ENCODE results near the gene DDC. TPM values are rescaled to one million over a fixed set of nuclear protein-coding genes. Genes with fewer than 3 reads are reported as not detected.

DDC gene
- total RNA-seq, 4 donors from 2014 or later, result 16.1 to 71.3 (median 42.5) TPM

- no peak overlapping the region for H3K27ac ChIP-seq
- H3K27me3 ChIP-seq, result no peaks in the 10 kb centered on the region
- no peaks in the 10 kb centered on the region for H3K9me3 ChIP-seq
- no peak for DNase-seq
- H3K36me3 ChIP-seq, result no peaks in the 10 kb centered on the region
- H3K4me1 ChIP-seq, result no peaks in the 10 kb centered on the region
- in situ Hi-C loops (cut with MboI; ENCODE audit: low pct_ligation_motif_present in 1 of 4, low pct_unique_long_range_greater_than_20kb in 1 of 4, low sequenced_read_pairs in 3 of 4) (loop anchor here in 3 of 4 donors (10.0 to 25.0 kb wide), 2 partner anchors 201 to 209 kb away; no protein-coding TSS in a partner anchor), intact Hi-C loops (cut with DNase I; ENCODE audit: low total_unique reads) (loop anchor here (10.0 kb wide), 1 partner anchor 319 kb away; the partner anchor contains the start of gene ZPBP)
- WGBS, 2 donors (ENCODE audit: low coverage in 1 of 2), result 90% methylated on average over 7 of the region's 7 CpGs; no CpG with 5 or more reads in 1 of the 2 donors
- no peak for TF ChIP-seq CTCF (IDR thresholded peaks at IDR 0.05)
- TF ChIP-seq EP300 (IDR thresholded peaks at IDR 0.05; ENCODE audit: low read depth), result no peak
- TF ChIP-seq POLR2A (IDR thresholded peaks at IDR 0.05), result no peak
- TF ChIP-seq POLR2AphosphoS5 (IDR thresholded peaks at IDR 0.05), result no peak
- H3K4me3 ChIP-seq, result no peak overlapping the region
These were observed 151.6 kb downstream of the DDC start for GRCh38 chr7:50413561-50413960.

GRCh38 chr7:50412973-50413372, 152.2 kb downstream of the DDC start:
- intact Hi-C loops (cut with DNase I; ENCODE audit: low total_unique reads) (loop anchor here (10.0 kb wide), 1 partner anchor 318 kb away; the partner anchor contains the start of gene ZPBP), in situ Hi-C loops (cut with MboI; ENCODE audit: low pct_ligation_motif_present in 1 of 4, low pct_unique_long_range_greater_than_20kb in 1 of 4, low sequenced_read_pairs in 3 of 4) (loop anchor here in 3 of 4 donors (10.0 to 25.0 kb wide), 2 partner anchors 201 to 208 kb away; no protein-coding TSS in a partner anchor)
- 40 to 66% methylated on average over 2 to 4 of the region's 4 CpGs for WGBS, 2 donors (ENCODE audit: low coverage in 1 of 2)
- Histone ChIP-seq H3K27me3 (no peaks in the 10 kb centered on the region), H3K4me1 (no peaks in the 10 kb centered on the region), H3K9me3 (no peaks in the 10 kb centered on the region), H3K4me3 (no peak overlapping the region), H3K27ac (no peak overlapping the region), H3K36me3 (no peaks in the 10 kb centered on the region)
- TF ChIP-seq EP300 (IDR thresholded peaks at IDR 0.05; ENCODE audit: low read depth) (no peak), POLR2A (IDR thresholded peaks at IDR 0.05) (no peak)
- DNase-seq, result no peak

- Histone ChIP-seq H3K4me3 (no peak overlapping the region), H3K27me3 (no peaks in the 10 kb centered on the region), H3K9me3 (no peaks in the 10 kb centered on the region), H3K4me1 (no peaks in the 10 kb centered on the region), H3K36me3 (no peaks in the 10 kb centered on the region), H3K27ac (peak overlapping the region in 1 of 4 donors; percentile 17)
- no peak for TF ChIP-seq CTCF (IDR thresholded peaks at IDR 0.05)
- no peak for DNase-seq
- in situ Hi-C loops (cut with MboI; ENCODE audit: low pct_ligation_motif_present in 1 of 4, low pct_unique_long_range_greater_than_20kb in 1 of 4, low sequenced_read_pairs in 3 of 4), result loop anchor here in 3 of 4 donors (10.0 to 25.0 kb wide), 2 partner anchors 199 to 207 kb away; no protein-coding TSS in a partner anchor
- intact Hi-C loops (cut with DNase I; ENCODE audit: low total_unique reads), result loop anchor here (10.0 kb wide), 1 partner anchor 317 kb away; the partner anchor contains the start of gene ZPBP
- 84% methylated on average over 6 of the region's 6 CpGs; no CpG with 5 or more reads in 1 of the 2 donors for WGBS, 2 donors (ENCODE audit: low coverage in 1 of 2)
These were observed 153.9 kb downstream of the DDC start for GRCh38 chr7:50411332-50411731.

GRCh38 chr7:50409856-50410745, 155.1 kb downstream of the DDC start:
- WGBS, 2 donors (ENCODE audit: low coverage in 1 of 2), result 62 to 70% methylated on average over 2 to 16 of the region's 17 CpGs
- in situ Hi-C loops (cut with MboI; ENCODE audit: low pct_ligation_motif_present in 1 of 4, low pct_unique_long_range_greater_than_20kb in 1 of 4, low sequenced_read_pairs in 3 of 4) (loop anchor here in 3 of 4 donors (10.0 to 25.0 kb wide), 2 partner anchors 198 to 205 kb away; no protein-coding TSS in a partner anchor), intact Hi-C loops (cut with DNase I; ENCODE audit: low total_unique reads) (loop anchor here (10.0 kb wide), 1 partner anchor 315 kb away; the partner anchor contains the start of gene ZPBP)
- Histone ChIP-seq H3K27ac (peak overlapping the region in 3 of 4 donors; percentile 15 to 29 (median 21)), H3K4me1 (no peaks in the 10 kb centered on the region), H3K9me3 (no peaks in the 10 kb centered on the region), H3K36me3 (no peaks in the 10 kb centered on the region), H3K4me3 (no peak overlapping the region), H3K27me3 (no peaks in the 10 kb centered on the region)
- no peak for TF ChIP-seq POLR2A (IDR thresholded peaks at IDR 0.05)
- TF ChIP-seq POLR2AphosphoS5 (IDR thresholded peaks at IDR 0.05), result no peak
- TF ChIP-seq CTCF (IDR thresholded peaks at IDR 0.05), result no peak
- TF ChIP-seq EP300 (IDR thresholded peaks at IDR 0.05; ENCODE audit: low read depth), result no peak
- peak; percentile 43 for DNase-seq

Small RNA genes lying within 50 kb of the gene (small RNA-seq; reads per million reads assigned to genes)
- gene RNU6-1091P, result 0 reads per million in 4 donors

Other genes starting within 250 kb of the DDC start
- 1 to 10 TPM in 3 of 4 donors, under 1 TPM in 1; 0.80 to 6.2 (median 3.6) TPM for gene FIGNL1, start 115.1 kb downstream of the DDC start, total RNA-seq
- 10 to 100 TPM in 3 of 4 donors, 1 to 10 TPM in 1; 8.8 to 55.7 (median 14.3) TPM for gene GRB10, start 217.5 kb upstream of the DDC start, total RNA-seq